NCI-H2196 (cell line): Measurements from ENCODE around the gene KIF18A.
"Not testable (repeated sequence)": the region's sequence is repeated elsewhere in the genome, so short reads cannot be mapped to it uniquely, and the experiment has no call there.

Source experiments
- DNase-seq: peaks from one replicate; lab custom pipeline; 2025; ENCODE audit not compliant: unreplicated experiment; lab: John Stamatoyannopoulos, UW

KIF18A gene

GRCh38 chr11:28107191-28107749 lies 686 bp downstream of the KIF18A start:
- DNase-seq, result no peak

- no peak for DNase-seq
Observed at GRCh38 chr11:28106353-28107043, 1.5 kb downstream of the KIF18A start.

- peak; percentile 30 for DNase-seq
Observed at GRCh38 chr11:28105869-28106268, 2.1 kb downstream of the KIF18A start.

DNA sequence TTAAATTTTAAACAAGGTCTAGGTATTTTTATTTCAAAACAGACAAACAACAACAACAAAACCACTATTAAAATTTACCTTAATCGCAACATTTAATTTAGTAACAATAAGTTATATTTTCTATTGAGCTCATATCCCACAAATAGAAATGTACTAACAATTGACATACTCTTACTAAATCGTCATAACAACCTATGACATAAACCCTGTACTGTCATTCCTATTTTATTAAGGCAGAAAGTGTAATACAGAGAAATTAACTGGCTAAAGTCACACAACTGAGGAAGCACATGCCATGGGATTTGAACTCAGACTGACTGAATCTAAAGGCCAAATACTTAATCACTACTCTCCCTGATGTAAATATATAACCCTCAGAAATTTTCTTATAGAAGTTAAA lies 3.0 kb downstream of the KIF18A start:
- DNase-seq, result no peak

DNA sequence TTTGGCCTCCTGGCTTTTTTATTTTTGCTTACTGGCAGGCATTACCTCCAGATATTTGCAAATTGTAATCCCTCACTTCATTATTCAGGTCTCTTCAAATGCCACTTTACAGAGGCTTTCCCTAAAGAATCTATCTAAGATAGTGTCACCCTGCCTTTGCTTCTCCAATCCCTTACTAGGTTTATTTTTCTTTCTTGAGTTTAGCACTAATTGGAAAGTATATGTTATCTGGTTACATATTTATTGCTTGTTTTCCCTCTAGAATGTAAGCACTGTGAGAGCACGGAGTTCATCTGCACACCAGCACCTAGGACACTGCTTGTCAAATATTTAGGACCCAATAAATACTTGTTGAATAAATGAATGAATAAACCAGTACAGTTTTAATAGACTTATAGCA lies 3.5 kb downstream of the KIF18A start:
- DNase-seq, result no peak

GRCh38 chr11:28102300-28102699 lies 5.7 kb downstream of the KIF18A start:
- not testable (repeated sequence) for DNase-seq

- DNase-seq, result no peak
Observed at GRCh38 chr11:28100665-28101064, 7.3 kb downstream of the KIF18A start.

- DNase-seq, result no peak
Observed at GRCh38 chr11:28099715-28100114, 8.2 kb downstream of the KIF18A start.

GRCh38 chr11:28098257-28098656 lies 9.7 kb downstream of the KIF18A start:
- no peak for DNase-seq

DNA sequence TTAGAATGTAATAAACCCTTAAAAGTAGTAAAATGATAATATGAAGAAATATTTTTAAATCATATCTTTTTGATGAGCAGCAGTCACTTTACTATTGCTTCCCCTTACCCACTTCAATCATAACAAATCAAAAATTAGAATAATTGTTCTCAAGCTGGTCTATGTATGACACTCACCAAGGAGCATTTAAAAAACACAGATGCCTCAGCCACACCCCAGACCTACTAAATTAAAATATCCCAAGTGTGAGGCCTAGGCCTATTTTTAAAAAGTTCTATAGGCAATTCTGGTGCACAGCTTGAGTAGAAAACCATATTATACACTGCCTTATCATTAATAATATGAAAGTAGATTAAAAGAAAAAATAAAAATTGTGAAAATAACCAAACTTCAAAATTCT lies 15.2 kb downstream of the KIF18A start:
- no peak for DNase-seq

DNA sequence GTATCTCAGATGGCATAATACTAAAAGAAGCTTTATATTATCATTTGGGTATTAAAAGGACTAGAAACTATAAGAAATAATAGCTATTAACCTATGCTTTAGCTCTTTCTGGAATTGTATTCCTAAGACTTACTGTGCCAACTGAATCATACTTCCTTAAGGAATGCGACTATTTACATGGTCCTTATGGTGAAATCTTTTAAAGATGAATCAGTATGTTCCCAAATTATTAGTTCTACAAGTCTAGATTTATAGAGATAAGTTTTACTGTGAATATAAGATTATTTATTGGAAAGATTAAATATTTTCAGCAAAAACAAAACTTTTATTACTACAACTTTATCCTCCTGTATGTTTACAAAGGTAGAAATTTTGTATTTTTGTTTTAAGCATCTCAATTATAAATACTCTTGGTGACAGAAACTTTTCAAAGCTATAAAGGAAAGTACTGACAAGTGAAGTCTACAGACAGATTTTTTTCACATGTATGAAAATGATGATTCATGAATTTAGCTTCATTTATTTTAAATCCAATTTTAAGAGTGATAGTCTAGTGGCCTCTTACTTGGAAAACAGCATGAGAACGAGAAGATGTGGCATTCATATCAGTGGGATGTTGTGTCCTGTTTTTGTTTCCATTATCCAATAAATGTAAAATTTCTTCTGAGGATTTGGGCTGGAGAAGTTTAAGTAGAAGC lies 17.8 kb downstream of the KIF18A start:
- DNase-seq, result no peak

GRCh38 chr11:28089378-28089777 lies 18.6 kb downstream of the KIF18A start:
- no peak for DNase-seq

DNA sequence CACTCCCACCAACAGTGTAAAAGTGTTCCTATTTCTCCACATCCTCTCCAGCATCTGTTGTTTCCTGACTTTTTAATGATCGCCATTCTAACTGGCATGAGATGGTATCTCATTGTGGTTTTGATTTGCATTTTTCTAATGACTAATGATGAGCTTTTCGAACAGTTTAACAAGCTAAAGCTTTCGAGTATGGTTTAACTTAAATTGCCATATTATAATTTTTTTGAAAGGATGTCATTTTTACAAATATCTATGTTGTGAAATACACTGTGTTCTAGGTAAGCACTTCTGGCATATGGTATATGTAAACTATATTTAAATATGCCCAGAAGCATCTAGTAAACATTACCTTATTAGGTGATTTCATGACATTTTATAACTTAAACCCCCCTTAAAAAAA lies 20.3 kb downstream of the KIF18A start:
- not testable (repeated sequence) for DNase-seq

- DNase-seq, result not testable (repeated sequence)
Observed at GRCh38 chr11:28087192-28087591, 20.8 kb downstream of the KIF18A start.

DNA sequence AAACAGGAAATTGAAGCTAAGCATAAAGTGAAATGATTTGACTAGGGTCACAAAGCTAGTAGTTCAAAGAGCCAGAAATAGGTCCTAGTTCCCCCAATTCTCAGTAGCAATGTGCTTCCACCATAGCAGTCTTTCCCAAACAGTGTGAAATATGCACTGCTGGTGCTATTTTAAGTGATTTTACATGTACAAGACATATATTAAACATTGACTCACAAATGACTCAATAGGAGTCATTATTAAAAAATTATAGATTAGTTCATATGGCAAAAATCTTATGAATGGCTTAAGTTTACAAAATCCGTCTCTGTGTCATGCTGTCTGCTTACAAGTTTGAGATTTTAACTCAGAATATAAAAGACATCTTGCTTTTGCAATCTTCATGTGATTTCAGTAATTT lies 21.4 kb downstream of the KIF18A start:
- DNase-seq, result no peak

GRCh38 chr11:28083118-28083517 lies 24.8 kb downstream of the KIF18A start:
- no peak for DNase-seq

DNA sequence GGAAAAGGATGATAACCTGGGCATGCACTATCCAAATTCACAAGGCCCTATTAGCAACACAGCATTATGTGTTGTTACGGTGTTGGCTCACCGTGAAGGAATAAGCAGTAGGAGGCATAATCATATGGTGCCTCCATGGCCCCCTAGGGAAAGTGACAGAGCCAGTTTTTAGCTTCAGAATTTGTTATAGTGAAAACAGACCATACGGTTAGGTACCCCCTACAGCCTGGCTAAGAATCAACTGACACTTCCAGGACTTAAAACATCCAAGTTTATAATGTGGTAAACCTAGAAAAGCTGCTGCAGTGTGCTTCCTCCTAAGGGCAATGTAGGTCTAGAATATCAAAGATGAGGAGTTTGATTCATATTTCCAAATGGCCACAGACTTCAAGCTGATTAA lies 30.4 kb downstream of the KIF18A start:
- DNase-seq, result no peak

- DNase-seq, result no peak
Observed at GRCh38 chr11:28072321-28072720, 35.6 kb downstream of the KIF18A start.

DNA sequence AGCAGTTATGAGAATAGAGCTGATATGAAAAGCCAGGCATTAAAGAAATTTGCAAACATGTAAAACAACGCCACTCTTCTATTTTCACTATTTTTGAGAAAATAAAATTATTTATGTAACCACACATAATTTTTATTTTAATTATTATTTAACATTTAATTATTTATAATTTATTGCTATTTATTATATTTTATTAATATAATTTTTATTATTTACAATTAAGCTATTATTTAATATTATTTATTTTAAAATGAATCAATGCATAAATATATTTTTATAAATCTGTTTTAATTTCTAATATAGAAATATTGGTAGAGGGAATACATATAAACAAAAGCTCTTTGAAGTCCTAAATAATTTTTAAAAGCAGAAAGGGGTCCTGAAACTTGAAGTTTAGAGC lies 36.7 kb downstream of the KIF18A start:
- no peak for DNase-seq

GRCh38 chr11:28058333-28058732 lies 49.6 kb downstream of the KIF18A start:
- DNase-seq, result no peak

GRCh38 chr11:28054821-28055220 lies 53.1 kb downstream of the KIF18A start:
- DNase-seq, result no peak
